Heart left ventricle (tissue), 16 donors: ENCODE data around the gene KCNJ10. TPM values are rescaled to one million over a fixed set of nuclear protein-coding genes. Genes with fewer than 3 reads are reported as not detected.

ENCODE experiments used
- ATAC-seq, 4 donors: fragments of 200-7000 bp; cut with Tn5 transposase; one replicate each; pipeline ENCODE4 v1.9.1; 2020 to 2022; ENCODE audit warnings: moderate library complexity in 4 of 4, mild to moderate bottlenecking in 3 of 4, moderate number of reproducible peaks in 1 of 4
- DNase-seq, 5 donors: peaks; one replicate each; pipeline ENCODE4 v3.0.0-alpha.2; 2020
- H3K27ac ChIP-seq, 12 donors: fragments of 200-600 bp; sonication (generic) in 4 of 12; one replicate each; pipeline versions ENCODE4 v1.5.0 to v1.8.0; 2016 to 2022; ENCODE audit warnings: mild to moderate bottlenecking in 2 of 12
- H3K27me3 ChIP-seq, 9 donors: fragments of 200-600 bp; sonication (generic) in 2 of 9; one replicate each; pipeline versions ENCODE4 v1.5.1 to v1.8.0; 2016 to 2022; ENCODE audit warnings: mild to moderate bottlenecking in 3 of 9
- H3K36me3 ChIP-seq, 9 donors: fragments of 200-600 bp; sonication (generic) in 2 of 9; one replicate each; pipeline versions ENCODE4 v1.5.0 to v1.8.0; 2018 to 2022; ENCODE audit warnings: mild to moderate bottlenecking in 2 of 9
- H3K4me1 ChIP-seq, 12 donors: fragments of 200-600 bp; sonication (generic) in 4 of 12; one replicate each; pipeline versions ENCODE4 v1.5.0 to v1.8.0; 2016 to 2022; ENCODE audit warnings: mild to moderate bottlenecking in 3 of 12
- H3K4me3 ChIP-seq, 12 donors: fragments of 200-600 bp; sonication (generic) in 4 of 12; one replicate each; pipeline versions ENCODE4 v1.5.0 to v1.8.0; 2017 to 2022; ENCODE audit warnings: mild to moderate bottlenecking in 9 of 12, moderate library complexity in 4 of 12
- H3K9me3 ChIP-seq, 12 donors: fragments of 200-600 bp; sonication (generic) in 4 of 12; one replicate each; pipeline versions ENCODE4 v1.5.0 to v1.8.0; 2016 to 2022; ENCODE audit warnings: mild to moderate bottlenecking in 1 of 12
- CTCF ChIP-seq, 12 donors: fragments of 200-600 bp; sonication (generic) in 4 of 12; IDR thresholded peaks; one replicate each; pipeline versions ENCODE4 v1.5.0 to v1.8.0; 2018 to 2022; ENCODE audit warnings: antibody characterized with exemption in 12 of 12, mild to moderate bottlenecking in 5 of 12
- POLR2A ChIP-seq, 2 donors: fragments of 450-650 bp; IDR thresholded peaks; one replicate each; pipeline ENCODE4 v1.6.1; 2017; ENCODE audit warnings: antibody characterized with exemption in 2 of 2, mild to moderate bottlenecking in 2 of 2, moderate library complexity in 2 of 2
- WGBS, 4 donors: extraction: QIAGEN DNeasy Blood & Tissue Kit in 2 of 4; methylation state at CpG; one replicate each; pipeline versions ENCODE4 v1.1.5 to v1.1.7; 2013 to 2018; 5-methylcytosine and 5-hydroxymethylcytosine counted together
- intact Hi-C, 10 donors: fragments of 100-400 bp; cut with DNase I; formaldehyde crosslinking; loops; one replicate each; pipeline versions ENCODE4 v1.11.1 to v1.14.2; 2022
- polyA plus RNA-seq, 2 donors: library from polyadenylated mRNA; stranded (reverse); fragments of 200-250 nt; gene quantifications; one replicate each; pipeline ENCODE4 v1.2.3, GENCODE V29; 2013
- total RNA-seq, 9 donors: library from RNA; depleted of rRNA in 2 of 9; stranded (reverse); fragments of >200 nt in 2 of 9; fragmentation: NEBNext Ultra II Directional in 3 of 9; extraction: Animal tissue kit (Norgen Biotek cat#: 25700) in 3 of 9; gene quantifications; one replicate each; pipeline versions ENCODE4 v1.1.0 to v1.2.4, GENCODE V29; 2016 to 2023
- donor health status: ischemic (EF 13 %, LVEDD 7.1; RV severe dilation, severe dysfunction).
- donor health status: healthy with polysubstance abuse.
- donor health status: DM: no; HTN: yes; CAD: no.
- donor health status: DM: no; HTN: no; CAD: no.
- donor health status: ischemic (EF 25% LVEDD 6.9; RV normal size, moderate dysfunction).
- donor health status: ischemic (EF 25% LVEDD 5.7; RV mildly dilated, moderate dysfunction).
- donor health status: healthy.
- donor health status: DM: yes; HTN: yes; CAD: no.
- donor health status: ischemic (EF 35%, LVEDD 5.7; RV mildly dilated, moderate dysfunction).
- donor health status: nonischemic (EF 11% LVEDD 7.7; RV severe dilation, severe dysfunction).
- donor health status: DM: yes; HTN: yes; CAD: no.
- donor health status: PGD.
- donor health status: ischemic (EF 29% LVEDD 5.4; RV normal size, mild dysfunction).
- donor health status: nonischemic (EF 23%, LVEDD 6.1; RV moderate dilation, normal function).

KCNJ10 gene
- total and polyA plus RNA-seq, 11 donors: 0.08 to 1.1 (median 0.48) TPM; not detected in 8

GRCh38 chr1:160007577-160008200 lies 62.3 kb downstream of the KCNJ10 start:
- DNase-seq: no peak
- Histone ChIP-seq H3K36me3 (no peaks in the 10 kb centered on the region), H3K9me3 (no peaks in the 10 kb centered on the region), H3K4me3 (no peak overlapping the region), H3K4me1 (no peaks in the 10 kb centered on the region), H3K27me3 (peaks cover 0 to 1% (median 0%) of the 10 kb centered on the region in 9 donors), H3K27ac (no peak overlapping the region)
- no peak for TF ChIP-seq POLR2A (IDR thresholded peaks at IDR 0.05)
- peak; percentile 62 to 88 (median 78) for TF ChIP-seq CTCF (IDR thresholded peaks at IDR 0.05)
- ATAC-seq: no peak
- intact Hi-C loops: loop anchor here (1.0 to 10.0 kb wide), 7 partner anchors 71 to 223 kb away; partner anchors contain the start of gene DUSP23 (in 1 of the 10)
- WGBS, 4 donors: 62 to 74% (median 68%) methylated on average over 3 of the region's 3 CpGs

- Histone ChIP-seq H3K27me3 (peaks cover 0 to 2% (median 0%) of the 10 kb centered on the region in 9 donors), H3K36me3 (no peaks in the 10 kb centered on the region), H3K9me3 (no peaks in the 10 kb centered on the region), H3K4me3 (no peak overlapping the region), H3K27ac (no peak overlapping the region), H3K4me1 (no peaks in the 10 kb centered on the region)
- WGBS, 4 donors: 23 to 30% (median 29%) methylated on average over 5 of the region's 5 CpGs
- TF ChIP-seq POLR2A (IDR thresholded peaks at IDR 0.05) (no peak), CTCF (IDR thresholded peaks at IDR 0.05) (peak; percentile 62 to 88 (median 74))
- ATAC-seq (peak in 3 of 4 donors; percentile 62 to 74 (median 64)), DNase-seq (peak; percentile 35 to 80 (median 70))
- intact Hi-C loops: loop anchor here (2.0 to 10.0 kb wide), 6 partner anchors 70 to 222 kb away; partner anchors contain the start of gene DUSP23 (in 1 of the 10)
Measured at GRCh38 chr1:160006312-160006940, 63.5 kb downstream of the KCNJ10 start.

- Histone ChIP-seq H3K36me3 (no peaks in the 10 kb centered on the region), H3K4me1 (no peaks in the 10 kb centered on the region), H3K4me3 (no peak overlapping the region), H3K9me3 (no peaks in the 10 kb centered on the region), H3K27me3 (peaks cover 0 to 4% (median 0%) of the 10 kb centered on the region in 9 donors), H3K27ac (no peak overlapping the region)
- ATAC-seq: no peak
- no peak for TF ChIP-seq POLR2A (IDR thresholded peaks at IDR 0.05)
- TF ChIP-seq CTCF (IDR thresholded peaks at IDR 0.05): no peak
- no peak for DNase-seq
- intact Hi-C loops: loop anchor here in 6 of 10 donors (2.0 to 10.0 kb wide), 4 partner anchors 68 to 220 kb away; partner anchors contain the start of gene DUSP23 (in 1 of the 6)
- 68 to 76% (median 75%) methylated on average over 4 of the region's 4 CpGs for WGBS, 4 donors
Measured at GRCh38 chr1:160005070-160005469, 64.9 kb downstream of the KCNJ10 start.

DNA sequence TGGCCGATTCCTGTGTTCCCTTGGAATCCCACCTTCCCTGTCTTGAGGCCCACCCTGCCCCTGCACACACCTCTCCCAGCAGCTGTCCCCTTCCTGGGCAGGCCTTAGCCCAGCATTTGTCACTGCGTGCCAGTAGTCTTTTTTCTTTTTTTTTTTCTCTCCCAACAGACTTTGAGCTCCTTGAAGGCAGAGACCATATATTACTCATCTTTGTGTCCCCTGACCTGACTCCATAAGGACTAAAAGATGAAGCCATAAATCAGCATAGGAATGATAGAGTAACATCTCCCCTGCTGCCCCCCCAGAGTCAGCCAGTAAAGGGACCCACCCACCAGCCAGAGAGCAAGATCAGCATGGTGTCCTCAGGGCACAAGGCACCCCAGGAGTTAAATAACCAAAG lies 65.5 kb downstream of the KCNJ10 start:
- no peaks in the 10 kb centered on the region for H3K36me3 ChIP-seq
- intact Hi-C loops: loop anchor here in 3 of 10 donors (2.0 to 10.0 kb wide), 4 partner anchors 68 to 220 kb away; partner anchors contain the start of gene DUSP23 (in 1 of the 3)
- no peaks in the 10 kb centered on the region for H3K4me1 ChIP-seq
- TF ChIP-seq POLR2A (IDR thresholded peaks at IDR 0.05) (no peak), CTCF (IDR thresholded peaks at IDR 0.05) (no peak)
- 80 to 91% (median 84%) methylated on average over 2 of the region's 2 CpGs for WGBS, 4 donors
- H3K9me3 ChIP-seq: no peaks in the 10 kb centered on the region
- DNase-seq (no peak), ATAC-seq (no peak)
- H3K27me3 ChIP-seq: peaks cover 0 to 4% (median 0%) of the 10 kb centered on the region in 9 donors
- no peak overlapping the region for H3K27ac ChIP-seq
- no peak overlapping the region for H3K4me3 ChIP-seq
